BJ (cell line): ENCODE measurements around the gene KATNAL1. TPM values are rescaled to one million over a fixed set of nuclear protein-coding genes. Genes with fewer than 3 reads are reported as not detected.

Experiments
- CTCF ChIA-PET: fragments of 350-600 bp; formaldehyde crosslinking; extraction: SDS; loops from one replicate; lab custom pipeline; 2021; ENCODE audit warnings: antibody characterized with exemption, inconsistent platforms; lab: Yijun Ruan, JAX
- POLR2A ChIA-PET: fragments of 300-600 bp; sonication (Branson Sonifier 250); formaldehyde crosslinking; extraction: SDS; loops from one replicate; lab custom pipeline; 2021; ENCODE audit warnings: antibody characterized with exemption; lab: Charles Lee
- DNase-seq: peaks from one replicate; pipeline ENCODE4 v3.0.0-alpha.2; 2011; ENCODE audit warnings: low read depth
- H3K27me3 ChIP-seq: 2 replicates; pipeline ENCODE4 v1.6.0; 2011; ENCODE audit warnings: low read length; ENCODE audit not compliant: control insufficient read depth, insufficient read depth
- H3K36me3 ChIP-seq: 2 replicates; pipeline ENCODE4 v1.5.1; 2011; ENCODE audit warnings: low read length; ENCODE audit not compliant: control insufficient read depth, insufficient read depth
- H3K4me3 ChIP-seq: 2 replicates; pipeline ENCODE4 v1.5.1; 2011; ENCODE audit warnings: low read depth, mild to moderate bottlenecking, control low read depth, low read length
- polyA plus RNA-seq: library from polyadenylated mRNA; depleted of rRNA; stranded (reverse); fragments of >200 nt; gene quantifications from 2 replicates; pipeline ENCODE4 v1.2.3, GENCODE V29; 2011
- TF ChIP-seq, protein P1 (sequence below): IDR thresholded peaks from 2 replicates; pipeline ENCODE4 v1.5.1; 2011; ENCODE audit warnings: low read depth, mild to moderate bottlenecking, control low read depth, inconsistent platforms, low read length, moderate library complexity; ENCODE audit not compliant: insufficient read depth

The KATNAL1 gene
- polyA plus RNA-seq, 1 experiment = 9.1 TPM

DNA sequence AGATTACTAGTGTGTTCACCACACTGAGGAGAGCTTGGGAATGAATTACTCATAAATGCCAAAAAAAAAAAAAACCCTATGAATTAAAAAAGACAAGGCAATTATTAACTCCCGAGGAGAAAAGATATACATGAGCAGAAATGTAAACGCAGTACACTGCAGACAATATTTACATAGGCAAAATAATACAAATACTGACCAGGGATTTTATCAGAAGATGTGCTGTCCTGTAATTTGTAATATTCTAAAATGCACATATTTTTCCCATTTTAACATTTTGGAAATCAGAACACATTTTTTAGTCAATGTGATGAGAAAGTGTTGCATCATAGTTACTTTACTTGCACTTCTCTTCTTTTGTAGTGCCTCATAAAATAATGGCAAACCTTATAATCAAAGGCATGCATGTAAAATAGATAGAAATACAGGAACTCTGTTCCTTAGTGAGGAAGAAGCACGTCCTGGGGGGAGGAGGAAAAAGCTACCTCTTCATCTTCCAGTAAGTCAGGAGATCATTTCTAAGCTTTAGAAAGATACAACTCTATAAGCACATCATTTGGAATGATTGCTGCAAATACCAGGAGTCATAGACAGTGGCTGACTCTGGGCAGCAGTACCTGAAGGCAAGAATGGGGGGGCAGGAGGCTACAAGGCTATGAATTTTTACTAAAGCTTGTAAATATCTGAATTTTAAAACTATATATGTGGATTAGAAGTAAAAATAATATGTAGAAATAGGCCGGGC is 46.3 kb upstream of the KATNAL1 start:
- no peaks in the 10 kb centered on the region for H3K27me3 ChIP-seq
- DNase-seq = no peak
- TF ChIP-seq, protein P1, sequence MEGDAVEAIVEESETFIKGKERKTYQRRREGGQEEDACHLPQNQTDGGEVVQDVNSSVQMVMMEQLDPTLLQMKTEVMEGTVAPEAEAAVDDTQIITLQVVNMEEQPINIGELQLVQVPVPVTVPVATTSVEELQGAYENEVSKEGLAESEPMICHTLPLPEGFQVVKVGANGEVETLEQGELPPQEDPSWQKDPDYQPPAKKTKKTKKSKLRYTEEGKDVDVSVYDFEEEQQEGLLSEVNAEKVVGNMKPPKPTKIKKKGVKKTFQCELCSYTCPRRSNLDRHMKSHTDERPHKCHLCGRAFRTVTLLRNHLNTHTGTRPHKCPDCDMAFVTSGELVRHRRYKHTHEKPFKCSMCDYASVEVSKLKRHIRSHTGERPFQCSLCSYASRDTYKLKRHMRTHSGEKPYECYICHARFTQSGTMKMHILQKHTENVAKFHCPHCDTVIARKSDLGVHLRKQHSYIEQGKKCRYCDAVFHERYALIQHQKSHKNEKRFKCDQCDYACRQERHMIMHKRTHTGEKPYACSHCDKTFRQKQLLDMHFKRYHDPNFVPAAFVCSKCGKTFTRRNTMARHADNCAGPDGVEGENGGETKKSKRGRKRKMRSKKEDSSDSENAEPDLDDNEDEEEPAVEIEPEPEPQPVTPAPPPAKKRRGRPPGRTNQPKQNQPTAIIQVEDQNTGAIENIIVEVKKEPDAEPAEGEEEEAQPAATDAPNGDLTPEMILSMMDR = no peak
- H3K36me3 ChIP-seq = no peaks in the 10 kb centered on the region
- CTCF ChIA-PET = interaction anchor here (2.4 kb wide), 1 partner anchor 9 kb away, joined by 13 read pairs; no protein-coding TSS in a partner anchor
- POLR2A ChIA-PET = no interaction called here
- H3K4me3 ChIP-seq = no peak overlapping the region

- ChIA-PET POLR2A (no interaction called here), CTCF (no interaction called here)
- Histone ChIP-seq H3K27me3 (no peaks in the 10 kb centered on the region), H3K4me3 (no peak overlapping the region), H3K36me3 (no peaks in the 10 kb centered on the region)
- DNase-seq = no peak
- TF ChIP-seq, protein P1 = no peak
Observed at GRCh38 chr13:30353060-30353459, 45.7 kb upstream of the KATNAL1 start.

DNA sequence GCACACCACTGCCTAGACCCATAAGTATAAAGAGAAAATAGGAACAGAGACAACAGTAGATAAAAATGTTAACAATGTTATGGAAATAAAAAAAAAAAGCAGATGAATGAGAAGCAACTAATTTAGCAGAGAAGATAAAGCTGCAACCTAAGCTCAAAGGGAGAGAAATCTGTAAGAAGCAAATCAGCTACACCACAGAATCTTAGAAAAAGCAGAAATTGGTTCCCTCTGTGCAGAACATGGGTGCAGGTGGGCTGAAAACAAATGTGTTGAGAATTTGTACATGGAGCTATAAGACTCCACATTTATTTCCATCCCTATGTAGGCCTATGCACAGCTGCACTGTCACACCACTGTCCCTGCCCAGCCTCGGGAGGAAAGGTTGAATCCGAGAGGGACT is 44.8 kb upstream of the KATNAL1 start:
- H3K27me3 ChIP-seq = no peaks in the 10 kb centered on the region
- H3K36me3 ChIP-seq = no peaks in the 10 kb centered on the region
- TF ChIP-seq, protein P1 = no peak
- ChIA-PET CTCF (no interaction called here), POLR2A (no interaction called here)
- no peak overlapping the region for H3K4me3 ChIP-seq
- no peak for DNase-seq

- H3K36me3 ChIP-seq = no peaks in the 10 kb centered on the region
- H3K4me3 ChIP-seq = no peak overlapping the region
- POLR2A ChIA-PET = no interaction called here
- TF ChIP-seq, protein P1 = no peak
- DNase-seq = no peak
- CTCF ChIA-PET = interaction anchor here (0.5 kb wide), 1 partner anchor 154 kb away, joined by 4 read pairs; no protein-coding TSS in a partner anchor
- H3K27me3 ChIP-seq = no peaks in the 10 kb centered on the region
Observed at GRCh38 chr13:30346789-30347167, 39.4 kb upstream of the KATNAL1 start.

GRCh38 chr13:30346153-30346788 is 38.9 kb upstream of the KATNAL1 start:
- TF ChIP-seq, protein P1 = no peak
- POLR2A ChIA-PET = no interaction called here
- no peaks in the 10 kb centered on the region for H3K27me3 ChIP-seq
- no peak overlapping the region for H3K4me3 ChIP-seq
- H3K36me3 ChIP-seq = no peaks in the 10 kb centered on the region
- no peak for DNase-seq
- CTCF ChIA-PET = interaction anchor here (0.5 kb wide), 1 partner anchor 153 kb away, joined by 4 read pairs; no protein-coding TSS in a partner anchor
